GM23338 (cell line): ENCODE results near the gene LAX1. TPM values are rescaled to one million over a fixed set of nuclear protein-coding genes. Genes with fewer than 3 reads are reported as not detected.

Experiments
- ATAC-seq: fragments of 200-7000 bp; cut with Tn5 transposase; 3 replicates; pipeline ENCODE4 v1.9.1; 2020
- DNase-seq: peaks from one replicate; pipeline ENCODE4 v3.0.0-alpha.2; 2015; ENCODE audit warnings: low spot score
- H2AFZ ChIP-seq: fragments of 200-600 bp; sonication (generic); 2 replicates; pipeline ENCODE4 v1.8.0; 2016; ENCODE audit warnings: antibody characterized with exemption, mild to moderate bottlenecking, moderate library complexity
- H3F3A ChIP-seq: fragments of 200-600 bp; sonication (generic); replicated peaks from 2 replicates; pipeline ENCODE4 v1.8.0; 2017; ENCODE audit warnings: antibody characterized with exemption, mixed run types, low read depth
- H3K27ac ChIP-seq: fragments of 200-600 bp; sonication (generic); 2 replicates; pipeline ENCODE4 v1.6.1; 2016; ENCODE audit warnings: low read depth
- H3K27me3 ChIP-seq: fragments of 200-600 bp; sonication (generic); 2 replicates; pipeline ENCODE4 v1.8.0; 2016; ENCODE audit warnings: mild to moderate bottlenecking, mixed run types, moderate library complexity; ENCODE audit not compliant: insufficient read depth
- H3K36me3 ChIP-seq: fragments of 200-600 bp; sonication (generic); 2 replicates; pipeline ENCODE4 v1.8.0; 2016; ENCODE audit warnings: mild to moderate bottlenecking; ENCODE audit not compliant: insufficient read depth
- H3K4me1 ChIP-seq: fragments of 200-600 bp; sonication (generic); 2 replicates; pipeline ENCODE4 v1.8.0; 2016; ENCODE audit warnings: mild to moderate bottlenecking, moderate library complexity; ENCODE audit not compliant: insufficient read depth
- H3K4me2 ChIP-seq: fragments of 200-600 bp; sonication (generic); 2 replicates; pipeline ENCODE4 v1.7.1; 2017; ENCODE audit warnings: mixed run types
- H3K4me3 ChIP-seq: fragments of 200-600 bp; sonication (generic); 2 replicates; pipeline ENCODE4 v1.6.1; 2016; ENCODE audit warnings: mixed run types
- H3K79me2 ChIP-seq: fragments of 200-600 bp; sonication (generic); replicated peaks from 2 replicates; pipeline ENCODE4 v1.8.0; 2017; ENCODE audit warnings: mild to moderate bottlenecking; ENCODE audit not compliant: insufficient read depth
- H3K9me2 ChIP-seq: fragments of 200-600 bp; sonication (generic); 2 replicates; pipeline ENCODE4 v1.8.0; 2017; ENCODE audit not compliant: insufficient read depth
- H4K20me1 ChIP-seq: fragments of 200-600 bp; sonication (generic); replicated peaks from 2 replicates; pipeline ENCODE4 v1.8.0; 2017; ENCODE audit warnings: mild to moderate bottlenecking; ENCODE audit not compliant: insufficient read depth
- H3K27ac Mint-ChIP-seq: 2 replicates; pipeline ENCODE4 v1.8.0; 2020; ENCODE audit warnings: inconsistent platforms, mild to moderate bottlenecking, moderate library complexity, mixed read lengths
- H3K27me3 Mint-ChIP-seq: 3 replicates; pipeline ENCODE4 v1.8.0; 2022; ENCODE audit warnings: low read depth, mild to moderate bottlenecking, moderate library complexity, mixed read lengths, inconsistent platforms; ENCODE audit not compliant: insufficient read depth, poor library complexity
- H3K36me3 Mint-ChIP-seq: 3 replicates; pipeline ENCODE4 v1.8.0; 2021; ENCODE audit warnings: low read depth, mild to moderate bottlenecking, inconsistent platforms, moderate library complexity, mixed read lengths
- H3K4me1 Mint-ChIP-seq: 3 replicates; pipeline ENCODE4 v1.8.0; 2020; ENCODE audit warnings: mild to moderate bottlenecking, inconsistent platforms, mixed read lengths
- H3K4me3 Mint-ChIP-seq: 3 replicates; pipeline ENCODE4 v1.8.0; 2021; ENCODE audit warnings: moderate library complexity, mild to moderate bottlenecking, inconsistent platforms, mixed read lengths
- H3K9me3 Mint-ChIP-seq: 3 replicates; pipeline ENCODE4 v1.8.0; 2020; ENCODE audit warnings: moderate library complexity, mild to moderate bottlenecking, inconsistent platforms, mixed read lengths
- EZH2 ChIP-seq: fragments of 200-600 bp; sonication (generic); IDR thresholded peaks from one replicate; pipeline ENCODE4 v1.8.0; 2017; ENCODE audit warnings: antibody characterized with exemption, mild to moderate bottlenecking, low read depth; ENCODE audit not compliant: unreplicated experiment
- POLR2AphosphoS5 ChIP-seq: IDR thresholded peaks from 2 replicates; pipeline ENCODE4 v1.6.1; 2016; ENCODE audit warnings: antibody characterized with exemption, low read depth
- ZNF114 ChIP-seq: fragments of 250-450 bp; sonication (Bioruptor Pico); IDR thresholded peaks from 2 replicates; pipeline ENCODE4 v1.5.0; 2020; ENCODE audit warnings: mild to moderate bottlenecking, moderate library complexity
- polyA plus RNA-seq: library from polyadenylated mRNA; unstranded; fragments of >200 nt; fragmentation: Nextera tagmentation; extraction: Ambion mirVana; gene quantifications from 2 replicates; pipeline ENCODE4 v1.2.1, GENCODE V29; 2016
- total RNA-seq: library from RNA; depleted of rRNA; stranded (reverse); fragments of >200 nt; shearing (Covaris generic); gene quantifications from 2 replicates; pipeline ENCODE4 v1.2.3, GENCODE V29; 2014
- TF ChIP-seq, protein P1 (sequence below): fragments of 250-450 bp; sonication (Bioruptor Pico); IDR thresholded peaks from 2 replicates; pipeline ENCODE4 v1.5.0; 2020; ENCODE audit warnings: mild to moderate bottlenecking, moderate library complexity
- TF ChIP-seq, protein P2 (sequence below): IDR thresholded peaks from one replicate; pipeline ENCODE4 v1.6.1; 2018; ENCODE audit warnings: antibody characterized with exemption; ENCODE audit not compliant: unreplicated experiment
- TF ChIP-seq, protein P3 (sequence below): IDR thresholded peaks from 2 replicates; pipeline ENCODE4 v1.6.1; 2016; ENCODE audit warnings: antibody characterized with exemption

Gene LAX1
- total and polyA plus RNA-seq, 2 experiments from 2014 or later: not detected

DNA sequence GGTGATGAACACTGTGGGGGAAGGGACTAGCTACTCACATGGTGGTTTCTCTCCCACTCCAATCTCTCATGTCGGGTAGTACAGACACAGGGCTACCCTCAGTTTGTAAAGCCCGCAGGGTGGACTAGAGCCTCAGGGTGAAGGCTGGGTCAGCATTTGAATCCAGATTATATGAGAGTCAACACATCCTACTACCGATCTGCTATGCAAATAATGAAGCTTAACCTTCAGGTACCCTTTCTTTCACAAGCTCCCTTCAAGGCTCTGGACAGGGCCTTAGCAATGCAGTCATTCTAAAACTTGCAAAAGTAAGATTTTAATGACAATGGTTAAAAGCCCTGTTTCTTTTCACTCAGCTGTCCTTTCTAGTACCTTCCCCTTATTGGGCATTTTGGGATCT, 25.0 kb downstream of the LAX1 start:
- Histone ChIP-seq H2AFZ (no peak overlapping the region), H3F3A (no peaks in the 10 kb centered on the region), H3K27me3 (no peaks in the 10 kb centered on the region), H3K9me2 (no peaks in the 10 kb centered on the region), H3K79me2 (no peaks in the 10 kb centered on the region), H3K4me2 (0 out of 2 replicates have a peak overlapping the region, but pooled peaks have one; percentile 2), H3K27ac (no peak overlapping the region), H3K4me3 (no peak overlapping the region), H3K4me1 (peaks cover 15% of the 10 kb centered on the region), H4K20me1 (no peaks in the 10 kb centered on the region), H3K36me3 (no peaks in the 10 kb centered on the region)
- Mint-ChIP-seq H3K4me1 (peaks cover 26% of the 10 kb centered on the region), H3K27me3 (peaks cover 8% of the 10 kb centered on the region), H3K36me3 (no peaks in the 10 kb centered on the region), H3K9me3 (no peaks in the 10 kb centered on the region; the same call in 2 of the 3 replicates), H3K27ac (peak overlapping the region; percentile 39; the same call in 1 of the 2 replicates), H3K4me3 (no peak overlapping the region)
- TF ChIP-seq, protein P1, sequence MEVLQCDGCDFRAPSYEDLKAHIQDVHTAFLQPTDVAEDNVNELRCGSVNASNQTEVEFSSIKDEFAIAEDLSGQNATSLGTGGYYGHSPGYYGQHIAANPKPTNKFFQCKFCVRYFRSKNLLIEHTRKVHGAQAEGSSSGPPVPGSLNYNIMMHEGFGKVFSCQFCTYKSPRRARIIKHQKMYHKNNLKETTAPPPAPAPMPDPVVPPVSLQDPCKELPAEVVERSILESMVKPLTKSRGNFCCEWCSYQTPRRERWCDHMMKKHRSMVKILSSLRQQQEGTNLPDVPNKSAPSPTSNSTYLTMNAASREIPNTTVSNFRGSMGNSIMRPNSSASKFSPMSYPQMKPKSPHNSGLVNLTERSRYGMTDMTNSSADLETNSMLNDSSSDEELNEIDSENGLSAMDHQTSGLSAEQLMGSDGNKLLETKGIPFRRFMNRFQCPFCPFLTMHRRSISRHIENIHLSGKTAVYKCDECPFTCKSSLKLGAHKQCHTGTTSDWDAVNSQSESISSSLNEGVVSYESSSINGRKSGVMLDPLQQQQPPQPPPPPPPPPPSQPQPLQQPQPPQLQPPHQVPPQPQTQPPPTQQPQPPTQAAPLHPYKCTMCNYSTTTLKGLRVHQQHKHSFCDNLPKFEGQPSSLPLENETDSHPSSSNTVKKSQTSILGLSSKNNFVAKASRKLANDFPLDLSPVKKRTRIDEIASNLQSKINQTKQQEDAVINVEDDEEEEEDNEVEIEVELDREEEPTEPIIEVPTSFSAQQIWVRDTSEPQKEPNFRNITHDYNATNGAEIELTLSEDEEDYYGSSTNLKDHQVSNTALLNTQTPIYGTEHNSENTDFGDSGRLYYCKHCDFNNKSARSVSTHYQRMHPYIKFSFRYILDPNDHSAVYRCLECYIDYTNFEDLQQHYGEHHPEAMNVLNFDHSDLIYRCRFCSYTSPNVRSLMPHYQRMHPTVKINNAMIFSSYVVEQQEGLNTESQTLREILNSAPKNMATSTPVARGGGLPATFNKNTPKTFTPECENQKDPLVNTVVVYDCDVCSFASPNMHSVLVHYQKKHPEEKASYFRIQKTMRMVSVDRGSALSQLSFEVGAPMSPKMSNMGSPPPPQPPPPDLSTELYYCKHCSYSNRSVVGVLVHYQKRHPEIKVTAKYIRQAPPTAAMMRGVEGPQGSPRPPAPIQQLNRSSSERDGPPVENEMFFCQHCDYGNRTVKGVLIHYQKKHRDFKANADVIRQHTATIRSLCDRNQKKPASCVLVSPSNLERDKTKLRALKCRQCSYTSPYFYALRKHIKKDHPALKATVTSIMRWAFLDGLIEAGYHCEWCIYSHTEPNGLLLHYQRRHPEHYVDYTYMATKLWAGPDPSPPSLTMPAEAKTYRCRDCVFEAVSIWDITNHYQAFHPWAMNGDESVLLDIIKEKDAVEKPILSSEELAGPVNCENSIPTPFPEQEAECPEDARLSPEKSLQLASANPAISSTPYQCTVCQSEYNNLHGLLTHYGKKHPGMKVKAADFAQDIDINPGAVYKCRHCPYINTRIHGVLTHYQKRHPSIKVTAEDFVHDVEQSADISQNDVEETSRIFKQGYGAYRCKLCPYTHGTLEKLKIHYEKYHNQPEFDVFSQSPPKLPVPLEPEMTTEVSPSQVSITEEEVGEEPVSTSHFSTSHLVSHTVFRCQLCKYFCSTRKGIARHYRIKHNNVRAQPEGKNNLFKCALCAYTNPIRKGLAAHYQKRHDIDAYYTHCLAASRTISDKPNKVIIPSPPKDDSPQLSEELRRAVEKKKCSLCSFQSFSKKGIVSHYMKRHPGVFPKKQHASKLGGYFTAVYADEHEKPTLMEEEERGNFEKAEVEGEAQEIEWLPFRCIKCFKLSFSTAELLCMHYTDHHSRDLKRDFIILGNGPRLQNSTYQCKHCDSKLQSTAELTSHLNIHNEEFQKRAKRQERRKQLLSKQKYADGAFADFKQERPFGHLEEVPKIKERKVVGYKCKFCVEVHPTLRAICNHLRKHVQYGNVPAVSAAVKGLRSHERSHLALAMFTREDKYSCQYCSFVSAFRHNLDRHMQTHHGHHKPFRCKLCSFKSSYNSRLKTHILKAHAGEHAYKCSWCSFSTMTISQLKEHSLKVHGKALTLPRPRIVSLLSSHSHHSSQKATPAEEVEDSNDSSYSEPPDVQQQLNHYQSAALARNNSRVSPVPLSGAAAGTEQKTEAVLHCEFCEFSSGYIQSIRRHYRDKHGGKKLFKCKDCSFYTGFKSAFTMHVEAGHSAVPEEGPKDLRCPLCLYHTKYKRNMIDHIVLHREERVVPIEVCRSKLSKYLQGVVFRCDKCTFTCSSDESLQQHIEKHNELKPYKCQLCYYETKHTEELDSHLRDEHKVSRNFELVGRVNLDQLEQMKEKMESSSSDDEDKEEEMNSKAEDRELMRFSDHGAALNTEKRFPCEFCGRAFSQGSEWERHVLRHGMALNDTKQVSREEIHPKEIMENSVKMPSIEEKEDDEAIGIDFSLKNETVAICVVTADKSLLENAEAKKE (CRISPR knock-in tag): no peak
- TF ChIP-seq ZNF114 (CRISPR knock-in tag): no peak
- no peak for TF ChIP-seq POLR2AphosphoS5
- TF ChIP-seq EZH2: no peak
- DNase-seq (peak; percentile 51), ATAC-seq (peak; percentile 65)

DNA sequence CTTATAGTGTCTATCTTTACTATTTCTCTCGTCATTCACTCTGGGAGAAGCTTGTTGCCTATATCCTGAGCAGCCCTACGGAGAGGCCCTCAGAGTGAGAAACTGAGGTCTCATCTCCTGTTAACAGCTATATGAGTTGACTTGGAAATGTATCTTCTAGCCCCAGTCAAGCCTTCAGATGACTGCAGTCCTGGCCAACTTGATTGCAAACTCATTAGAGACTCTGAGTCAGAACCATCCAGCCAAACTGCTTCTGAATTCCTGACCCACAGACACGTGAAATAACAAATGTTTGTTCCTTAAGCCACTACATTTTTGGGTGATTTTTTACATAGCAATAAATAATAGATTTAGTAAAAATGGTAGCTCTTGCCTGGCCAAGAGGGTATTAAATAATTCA, 26.5 kb downstream of the LAX1 start:
- no peak overlapping the region for H2AFZ ChIP-seq

More for the DNA sequence above, 26.5 kb downstream of the LAX1 start:
- no peaks in the 10 kb centered on the region for H3K36me3 ChIP-seq
- H3K9me2 ChIP-seq: no peaks in the 10 kb centered on the region
- Mint-ChIP-seq H3K4me3 (no peak overlapping the region), H3K36me3 (peaks cover 5% of the 10 kb centered on the region; the same call in 2 of the 3 replicates), H3K27me3 (peaks cover 16% of the 10 kb centered on the region), H3K27ac (no peak overlapping the region), H3K4me1 (peaks cover 30% of the 10 kb centered on the region), H3K9me3 (peaks cover 5% of the 10 kb centered on the region; the same call in 2 of the 3 replicates)
- H3K4me1 ChIP-seq: peaks cover 17% of the 10 kb centered on the region
- H3K79me2 ChIP-seq: peaks cover 5% of the 10 kb centered on the region
- no peak overlapping the region for H3K4me3 ChIP-seq
- H3F3A ChIP-seq: peaks cover 5% of the 10 kb centered on the region
- ATAC-seq (no peak), DNase-seq (no peak)
- H3K27ac ChIP-seq: no peak overlapping the region
- no peaks in the 10 kb centered on the region for H4K20me1 ChIP-seq
- no peaks in the 10 kb centered on the region for H3K27me3 ChIP-seq
- TF ChIP-seq, protein P2, sequence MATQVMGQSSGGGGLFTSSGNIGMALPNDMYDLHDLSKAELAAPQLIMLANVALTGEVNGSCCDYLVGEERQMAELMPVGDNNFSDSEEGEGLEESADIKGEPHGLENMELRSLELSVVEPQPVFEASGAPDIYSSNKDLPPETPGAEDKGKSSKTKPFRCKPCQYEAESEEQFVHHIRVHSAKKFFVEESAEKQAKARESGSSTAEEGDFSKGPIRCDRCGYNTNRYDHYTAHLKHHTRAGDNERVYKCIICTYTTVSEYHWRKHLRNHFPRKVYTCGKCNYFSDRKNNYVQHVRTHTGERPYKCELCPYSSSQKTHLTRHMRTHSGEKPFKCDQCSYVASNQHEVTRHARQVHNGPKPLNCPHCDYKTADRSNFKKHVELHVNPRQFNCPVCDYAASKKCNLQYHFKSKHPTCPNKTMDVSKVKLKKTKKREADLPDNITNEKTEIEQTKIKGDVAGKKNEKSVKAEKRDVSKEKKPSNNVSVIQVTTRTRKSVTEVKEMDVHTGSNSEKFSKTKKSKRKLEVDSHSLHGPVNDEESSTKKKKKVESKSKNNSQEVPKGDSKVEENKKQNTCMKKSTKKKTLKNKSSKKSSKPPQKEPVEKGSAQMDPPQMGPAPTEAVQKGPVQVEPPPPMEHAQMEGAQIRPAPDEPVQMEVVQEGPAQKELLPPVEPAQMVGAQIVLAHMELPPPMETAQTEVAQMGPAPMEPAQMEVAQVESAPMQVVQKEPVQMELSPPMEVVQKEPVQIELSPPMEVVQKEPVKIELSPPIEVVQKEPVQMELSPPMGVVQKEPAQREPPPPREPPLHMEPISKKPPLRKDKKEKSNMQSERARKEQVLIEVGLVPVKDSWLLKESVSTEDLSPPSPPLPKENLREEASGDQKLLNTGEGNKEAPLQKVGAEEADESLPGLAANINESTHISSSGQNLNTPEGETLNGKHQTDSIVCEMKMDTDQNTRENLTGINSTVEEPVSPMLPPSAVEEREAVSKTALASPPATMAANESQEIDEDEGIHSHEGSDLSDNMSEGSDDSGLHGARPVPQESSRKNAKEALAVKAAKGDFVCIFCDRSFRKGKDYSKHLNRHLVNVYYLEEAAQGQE: no peak
- TF ChIP-seq ZNF114 (CRISPR knock-in tag): no peak
- TF ChIP-seq, protein P3, sequence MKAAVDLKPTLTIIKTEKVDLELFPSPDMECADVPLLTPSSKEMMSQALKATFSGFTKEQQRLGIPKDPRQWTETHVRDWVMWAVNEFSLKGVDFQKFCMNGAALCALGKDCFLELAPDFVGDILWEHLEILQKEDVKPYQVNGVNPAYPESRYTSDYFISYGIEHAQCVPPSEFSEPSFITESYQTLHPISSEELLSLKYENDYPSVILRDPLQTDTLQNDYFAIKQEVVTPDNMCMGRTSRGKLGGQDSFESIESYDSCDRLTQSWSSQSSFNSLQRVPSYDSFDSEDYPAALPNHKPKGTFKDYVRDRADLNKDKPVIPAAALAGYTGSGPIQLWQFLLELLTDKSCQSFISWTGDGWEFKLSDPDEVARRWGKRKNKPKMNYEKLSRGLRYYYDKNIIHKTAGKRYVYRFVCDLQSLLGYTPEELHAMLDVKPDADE: no peak
- H3K4me2 ChIP-seq: no peak overlapping the region
